Suprapubic skin (tissue), 3 donors: Measurements from ENCODE around the gene ARID5B.

ENCODE experiments used
- CTCF ChIP-seq, 2 donors: fragments of 200-600 bp in 1 of 2; fragments of 450-650 bp in 1 of 2; sonication (generic) in 1 of 2; IDR thresholded peaks; one replicate each; pipeline ENCODE4 v1.5.1; 2016 to 2019; ENCODE audit warnings: antibody characterized with exemption in 2 of 2, mild to moderate bottlenecking in 1 of 2, moderate library complexity in 1 of 2
- EP300 ChIP-seq: sonication (generic); formaldehyde crosslinking; IDR thresholded peaks from one replicate; pipeline ENCODE4 v1.6.1; 2017; ENCODE audit warnings: antibody characterized with exemption
- POLR2A ChIP-seq, 2 donors: fragments of 450-650 bp; IDR thresholded peaks; one replicate each; pipeline ENCODE4 v1.6.1; 2017; ENCODE audit warnings: antibody characterized with exemption in 2 of 2, mild to moderate bottlenecking in 2 of 2, moderate library complexity in 2 of 2

GRCh38 chr10:61903221-61903927 lies 1.9 kb downstream of the ARID5B start:
- TF ChIP-seq CTCF (IDR thresholded peaks at IDR 0.05): peak in 1 of 2 donors; percentile 26
- TF ChIP-seq EP300: no peak
- peak in 1 of 2 donors; percentile 37 for TF ChIP-seq POLR2A (IDR thresholded peaks at IDR 0.05)
